Lower leg skin (tissue), 3 donors: ENCODE data around the gene CCNL1.

Experiments
- CTCF ChIP-seq, 3 donors: fragments of 450-650 bp; IDR thresholded peaks; one replicate each; pipeline ENCODE4 v1.5.1; 2016; ENCODE audit warnings: antibody characterized with exemption in 3 of 3, mild to moderate bottlenecking in 3 of 3, moderate library complexity in 2 of 3
- POLR2A ChIP-seq, 2 donors: fragments of 450-650 bp; IDR thresholded peaks; one replicate each; pipeline ENCODE4 v1.6.1; 2016 to 2017; ENCODE audit warnings: antibody characterized with exemption in 2 of 2, mild to moderate bottlenecking in 1 of 2, moderate library complexity in 1 of 2

- TF ChIP-seq CTCF (IDR thresholded peaks at IDR 0.05) = no peak
- TF ChIP-seq POLR2A (IDR thresholded peaks at IDR 0.05) = no peak
Measured at GRCh38 chr3:157117206-157117605, 42.7 kb downstream of the CCNL1 start.
